A549 treated with GW870086 at 1 μM for 4 hours (cell line): Measurements from ENCODE around the gene SETD1B. TPM values are rescaled to one million over a fixed set of nuclear protein-coding genes. Genes with fewer than 3 reads are reported as not detected.

Source experiments
- total RNA-seq: library from RNA; stranded (reverse); fragments of 200-300 nt; extraction: Qiagen RNA extraction; gene quantifications from 5 replicates; pipeline ENCODE4 v1.2.3, GENCODE V29; 2022; ENCODE audit warnings: low read depth

Gene SETD1B
- 10.2 to 14.7 TPM (median 13.0 TPM) in 5 replicates for total RNA-seq

DNA sequence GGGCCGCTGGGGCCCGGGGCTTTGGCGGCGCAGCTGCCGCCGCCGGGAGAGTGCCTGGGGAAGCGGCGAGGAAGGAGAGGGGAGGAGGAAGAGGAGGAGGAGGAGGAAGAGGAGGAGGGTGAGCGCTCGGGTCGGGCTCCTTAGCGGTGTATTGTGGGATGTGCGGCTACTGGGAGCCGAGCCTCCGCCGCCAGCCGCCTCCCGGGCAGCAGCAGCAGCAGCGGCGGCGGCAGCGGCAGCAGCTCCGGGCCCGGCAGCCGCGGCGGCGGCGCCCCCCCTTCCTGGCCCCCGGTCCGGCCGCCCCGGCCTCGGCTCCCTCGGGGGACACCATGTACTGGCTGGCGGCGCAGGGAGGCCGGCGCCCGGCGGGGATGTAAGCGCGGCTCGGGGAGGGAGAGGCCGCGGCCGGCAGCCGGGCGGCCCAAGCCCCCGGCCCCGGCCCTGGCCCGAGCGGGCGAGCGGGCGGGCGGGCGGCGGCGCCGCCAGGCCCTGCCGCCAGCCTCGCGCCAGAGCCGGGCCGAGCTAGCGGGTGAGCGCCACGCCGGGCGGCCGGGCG is at the start of gene SETD1B:
SETD1B (plus strand) TSS at position 149 of the 556 bp plus-strand sequence. CDS start 729 bp downstream, outside the sequence.

DNA sequence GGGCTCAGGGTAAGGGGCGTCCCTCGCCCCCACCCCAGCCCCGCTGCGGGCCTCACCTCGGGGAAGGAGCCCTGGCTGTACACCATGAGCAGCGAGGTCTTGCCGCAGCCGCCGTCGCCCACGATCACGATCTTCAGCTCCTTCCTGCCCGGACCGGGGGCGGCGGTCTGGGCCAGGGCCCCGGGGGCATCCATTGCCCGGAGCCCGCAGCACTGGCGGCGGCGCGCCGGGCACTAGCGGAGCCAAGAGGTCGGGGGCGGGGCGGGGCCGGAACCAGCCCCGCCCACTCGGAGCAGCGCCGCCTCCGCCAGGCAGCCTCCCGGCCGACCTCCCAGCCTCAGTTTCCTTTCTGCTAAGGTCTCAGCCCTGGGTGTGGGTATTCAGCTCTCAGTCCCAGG is 10.4 kb upstream of the SETD1B start, which contains the start of gene RHOF:
RHOF (minus strand) TSS at position 249 of the 398 bp plus-strand sequence; CDS start at position 194, 55 bp downstream.

DNA sequence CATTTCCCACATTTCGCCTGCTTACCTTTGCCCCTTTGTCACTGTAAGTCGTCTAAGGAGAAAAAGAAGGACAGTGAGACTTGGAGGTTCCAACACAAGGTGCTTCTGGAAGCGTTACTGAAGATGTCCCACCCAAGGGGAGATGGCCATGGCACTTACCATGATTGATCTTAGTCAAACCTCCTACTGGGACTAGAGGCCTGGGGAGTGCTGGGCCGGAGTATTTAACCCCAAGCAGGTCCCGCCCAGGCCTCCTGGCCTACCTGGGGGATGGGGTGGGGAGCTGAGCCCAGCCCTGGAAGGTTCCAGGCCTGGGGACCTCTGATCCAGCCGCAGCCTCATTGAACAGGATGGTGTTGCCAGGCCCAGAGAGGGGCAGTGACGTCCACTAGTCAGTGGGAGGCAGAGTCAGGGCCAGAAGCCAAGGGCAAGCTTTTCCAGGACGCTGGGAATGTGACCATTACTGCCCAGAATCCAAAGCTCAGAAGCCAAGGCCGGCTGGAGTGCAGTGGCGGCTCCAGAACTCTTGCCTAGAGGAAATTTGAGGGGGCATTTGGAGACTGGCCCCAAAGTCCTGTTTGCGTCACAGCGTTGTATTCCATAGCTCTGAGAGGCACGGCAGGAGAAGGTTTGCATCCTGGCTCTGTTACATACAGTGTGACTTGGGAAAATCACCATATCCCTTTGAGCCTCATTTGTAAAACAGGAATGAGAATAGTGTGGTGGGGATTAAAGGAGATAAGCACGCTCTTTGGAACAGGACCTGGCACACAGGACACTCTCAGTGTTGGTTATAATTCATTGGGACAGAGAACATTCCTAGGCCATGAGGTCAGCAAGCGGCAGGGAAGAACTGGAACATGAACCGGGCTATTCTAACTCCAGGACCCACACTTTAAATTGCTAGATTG is 55.1 kb downstream of the SETD1B start, which contains the start of gene HPD:
HPD (minus strand) TSS at position 198 of the 911 bp plus-strand sequence; CDS start at position 162, 36 bp downstream.

Other genes with a start within 250 kb of the SETD1B start
- 16.9 to 21.4 TPM (median 18.0 TPM) in 5 replicates for gene KDM2B, start 223.0 kb upstream of the SETD1B start, total RNA-seq
- 20.7 to 37.8 TPM (median 34.7 TPM) in 5 replicates for gene ORAI1, start 177.5 kb upstream of the SETD1B start, total RNA-seq
- 0.10 to 0.35 TPM (median 0.21 TPM) in 5 replicates for gene MORN3, start 134.4 kb upstream of the SETD1B start, total RNA-seq
- gene TMEM120B, start 91.3 kb upstream of the SETD1B start, total RNA-seq = 13.9 to 20.5 TPM (median 18.8 TPM) in 5 replicates
- gene RHOF, start 10.3 kb upstream of the SETD1B start, total RNA-seq = 92.2 to 117 TPM (median 113 TPM) in 5 replicates
- 1.6 to 2.2 TPM (median 2.0 TPM) in 5 replicates for gene HPD, start 54.9 kb downstream of the SETD1B start, total RNA-seq
- 113 to 168 TPM (median 127 TPM) in 5 replicates for gene PSMD9, start 84.8 kb downstream of the SETD1B start, total RNA-seq
- 1.4 to 2.3 TPM (median 1.5 TPM) in 5 replicates for gene CFAP251, start 114.6 kb downstream of the SETD1B start, total RNA-seq
- 9.6 to 12.2 TPM (median 11.6 TPM) in 5 replicates for gene BCL7A, start 217.9 kb downstream of the SETD1B start, total RNA-seq